Ureter (tissue), 1 donor: Measurements from ENCODE around the gene NDRG2. TPM values are rescaled to one million over a fixed set of nuclear protein-coding genes. Genes with fewer than 3 reads are reported as not detected.
A peak's percentile ranks its signal among the peaks of the same experiment; 100 is the strongest.
"Not testable (repeated sequence)": the region's sequence is repeated elsewhere in the genome, so short reads cannot be mapped to it uniquely, and the experiment has no call there.

Experiments
- DNase-seq: peaks from one replicate; pipeline ENCODE4 v3.0.0-alpha.2; 2020; ENCODE audit warnings: low spot score
- total RNA-seq: library from RNA; stranded (reverse); gene quantifications from one replicate; pipeline ENCODE4 v1.2.4, GENCODE V29; 2023
- donor health status: DM: yes; HTN: yes; CAD: no.

Gene NDRG2
- total RNA-seq, 1 donor from 2014 or later, result 188 TPM

DNA sequence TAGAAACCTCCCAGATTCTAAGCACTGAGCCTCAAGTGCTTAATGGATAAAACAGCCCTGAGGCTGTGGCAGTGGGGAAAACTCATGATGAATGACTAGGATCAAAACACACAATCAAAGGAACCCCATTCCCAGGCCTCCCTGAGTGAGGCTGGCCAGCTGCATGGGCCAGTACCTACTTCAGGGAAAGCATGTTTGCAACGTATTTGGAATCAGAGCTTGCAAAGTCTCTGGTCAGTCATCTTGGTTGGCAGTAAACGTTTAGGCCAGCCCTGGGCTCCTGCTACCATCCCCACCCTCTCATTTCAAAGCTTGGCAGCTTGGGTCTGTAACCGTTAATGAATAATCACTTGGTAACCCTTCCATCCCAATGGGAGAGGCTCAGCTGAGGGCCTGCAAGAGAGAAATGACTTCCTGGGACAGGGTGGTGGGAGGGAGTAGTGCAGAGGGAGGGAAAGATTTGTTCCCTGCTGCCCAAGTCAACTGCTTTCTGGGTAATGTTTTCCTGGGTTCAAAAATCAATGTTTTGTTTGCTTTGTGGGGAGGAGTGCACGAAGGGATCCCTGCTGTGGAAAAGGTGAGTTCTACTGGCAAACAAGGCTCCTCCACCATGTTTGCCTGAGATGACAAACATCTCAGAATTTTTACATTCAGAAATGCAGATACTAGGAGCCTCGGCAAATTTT, 30.7 kb upstream of the NDRG2 start:
- DNase-seq, result no peak

DNA sequence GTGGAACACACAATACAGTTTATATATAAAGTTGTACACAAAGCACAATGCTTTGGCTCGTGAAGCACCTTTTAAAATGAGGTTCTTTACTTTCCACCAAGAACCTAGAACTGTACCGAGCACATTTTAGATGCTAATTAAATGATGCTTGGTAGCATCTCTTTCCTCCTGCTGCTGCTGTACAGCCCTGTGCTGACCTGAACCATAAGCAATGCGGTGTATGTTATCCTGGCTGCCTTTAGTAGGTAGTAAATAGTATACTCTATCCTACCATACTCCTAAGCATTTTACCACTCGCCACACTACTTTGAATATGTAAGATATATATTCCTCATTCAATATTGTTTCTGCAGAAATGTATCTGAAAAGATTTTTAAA, 29.9 kb upstream of the NDRG2 start:
- DNase-seq, result no peak

DNA sequence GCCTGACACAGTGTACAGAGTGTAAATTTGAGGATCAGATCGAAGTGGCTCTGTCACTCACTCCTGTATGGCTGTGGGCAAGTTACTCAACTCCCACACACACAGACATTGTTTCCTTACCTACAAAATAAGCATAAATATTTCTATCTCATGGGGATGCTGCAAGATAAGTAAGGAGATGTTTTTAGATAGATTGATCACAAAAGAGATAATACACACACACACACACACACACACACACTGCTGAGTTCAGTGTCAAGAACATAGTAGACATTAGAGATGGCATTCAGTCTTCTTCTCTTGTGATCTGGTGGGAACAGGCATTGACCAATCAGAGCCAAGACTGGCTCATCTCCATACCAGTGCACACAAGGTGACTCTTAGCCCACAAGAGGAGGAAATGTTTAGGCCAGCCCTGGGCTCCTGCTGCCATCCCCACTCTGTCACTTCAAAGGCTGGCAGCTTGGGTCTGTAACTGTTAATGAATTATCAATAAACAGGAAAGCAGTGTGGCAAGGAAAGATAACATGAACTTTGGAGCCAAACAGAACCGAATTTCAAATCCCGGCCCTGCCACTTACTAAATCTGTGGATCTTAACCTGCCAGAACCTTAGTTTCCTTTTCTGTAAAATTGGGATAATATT, 29.4 kb upstream of the NDRG2 start:
- DNase-seq, result no peak

DNA sequence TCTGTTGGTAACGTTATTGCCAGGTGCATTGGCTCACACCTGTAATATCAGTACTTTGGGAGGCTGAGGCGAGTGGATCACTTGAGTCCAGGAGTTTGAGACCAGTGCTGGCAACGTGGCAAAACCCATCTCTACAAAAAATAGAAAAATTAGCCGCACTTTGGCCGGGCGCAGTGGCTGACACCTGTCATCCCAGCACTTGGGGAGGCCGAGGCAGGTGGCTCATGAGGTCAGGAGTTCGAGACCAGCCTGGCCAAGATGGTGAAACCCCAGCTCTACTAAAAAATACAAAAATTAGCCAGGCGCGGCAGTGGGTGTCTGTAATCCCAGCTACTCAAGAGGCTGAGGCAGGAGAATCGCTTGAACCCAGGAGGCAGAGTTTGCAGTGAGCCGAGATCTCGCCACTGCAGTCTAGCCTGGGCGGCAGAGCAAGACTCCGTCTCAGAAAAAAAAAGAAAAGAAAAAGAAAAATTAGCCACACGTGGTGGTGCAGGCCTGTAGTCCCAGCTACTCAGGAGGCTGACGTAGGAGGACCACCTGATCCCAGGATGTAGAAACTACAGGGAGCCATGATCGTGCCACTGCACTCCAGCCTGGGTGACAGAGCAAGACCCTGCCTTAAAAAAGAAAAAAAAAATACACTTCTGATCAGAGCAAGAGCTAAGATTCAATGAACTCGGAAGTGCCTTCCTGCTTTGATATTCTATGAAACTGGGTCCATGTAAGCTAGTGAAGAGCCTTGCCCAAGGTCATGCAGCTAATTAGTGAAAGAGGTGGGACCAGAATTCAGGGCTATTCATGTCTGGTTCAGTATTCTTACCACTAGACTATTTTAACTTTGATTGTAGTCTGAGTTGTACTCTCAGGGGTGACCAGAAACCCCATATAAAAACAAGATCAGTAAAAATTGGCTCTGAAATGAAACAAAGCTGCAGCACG, 28.6 kb upstream of the NDRG2 start:
- DNase-seq, result no peak

DNA sequence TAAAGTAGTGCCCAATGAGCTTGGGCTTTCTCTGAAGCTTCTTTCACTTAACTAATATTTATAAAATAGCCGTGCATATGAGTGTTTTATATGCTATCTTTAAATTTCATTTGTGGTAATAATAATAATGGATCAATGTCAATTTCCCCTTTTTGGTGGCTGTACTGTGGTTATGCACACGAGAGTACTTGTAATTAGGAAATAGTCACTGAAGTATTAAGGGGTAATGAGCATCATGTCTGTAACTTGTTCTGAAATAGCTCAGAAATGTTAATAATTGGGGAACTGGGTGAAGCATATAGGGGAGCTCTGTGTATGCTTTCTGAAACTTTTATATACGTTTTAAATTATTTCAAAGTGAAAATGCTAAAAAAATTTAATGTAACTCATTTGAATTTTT, 25.7 kb upstream of the NDRG2 start:
- DNase-seq, result no peak

DNA sequence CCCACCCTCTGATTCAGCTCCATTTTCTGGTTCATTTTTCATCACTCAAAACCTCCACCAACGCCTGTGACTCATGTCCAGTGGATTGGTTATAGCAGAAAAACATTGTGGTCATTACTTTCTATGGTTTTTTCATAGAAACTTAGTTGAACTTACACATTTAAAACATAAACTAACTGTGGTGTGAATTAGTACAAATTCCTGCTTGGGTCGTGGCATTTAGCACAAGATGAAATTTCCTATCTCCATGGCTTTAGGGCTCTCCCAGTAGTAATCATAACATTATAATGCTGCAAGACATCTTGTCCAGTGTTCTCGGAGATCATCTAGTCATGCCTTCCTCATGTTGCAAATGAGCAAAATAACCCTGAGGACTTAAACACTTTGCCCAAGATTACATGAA, 24.4 kb upstream of the NDRG2 start:
- no peak for DNase-seq

DNA sequence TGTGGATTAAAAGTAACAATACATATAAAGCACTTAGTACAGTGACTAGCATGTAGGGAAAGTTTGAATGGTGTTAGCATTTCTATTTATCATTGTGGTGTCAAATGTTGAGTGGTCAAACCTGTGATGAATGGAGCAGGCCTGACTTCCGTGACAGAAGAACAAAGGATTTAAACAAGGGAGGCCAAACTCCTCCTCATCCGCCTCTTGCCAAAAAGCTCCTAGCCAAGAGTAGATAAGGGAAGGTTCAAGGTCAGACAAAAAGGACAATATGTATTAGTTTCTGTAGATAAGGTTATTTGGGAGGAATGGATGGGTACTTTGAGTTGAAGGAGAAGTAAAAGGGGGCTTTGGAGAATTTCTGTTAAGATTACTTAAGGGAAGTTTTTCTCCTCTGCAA, 23.8 kb upstream of the NDRG2 start:
- DNase-seq, result no peak

DNA sequence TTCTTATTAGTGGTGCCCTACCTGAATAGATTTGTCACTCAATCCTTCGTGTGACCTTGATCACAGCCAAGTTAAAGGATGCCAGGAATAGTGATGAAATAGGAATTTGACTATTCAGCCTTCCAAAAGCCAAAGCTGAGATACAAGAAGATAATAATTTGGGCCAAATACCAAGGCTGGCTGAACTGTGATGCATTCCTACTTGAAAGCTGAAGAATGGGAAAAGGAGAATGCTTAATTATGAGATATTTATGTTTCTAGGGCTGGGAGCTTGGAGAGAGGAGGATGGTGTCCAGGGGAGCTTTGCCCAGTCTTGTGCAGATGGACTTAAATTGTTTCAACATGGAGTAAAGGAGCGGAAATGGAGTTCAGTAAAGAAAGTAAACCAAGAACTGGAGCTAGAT, 22.5 kb upstream of the NDRG2 start:
- DNase-seq, result no peak

DNA sequence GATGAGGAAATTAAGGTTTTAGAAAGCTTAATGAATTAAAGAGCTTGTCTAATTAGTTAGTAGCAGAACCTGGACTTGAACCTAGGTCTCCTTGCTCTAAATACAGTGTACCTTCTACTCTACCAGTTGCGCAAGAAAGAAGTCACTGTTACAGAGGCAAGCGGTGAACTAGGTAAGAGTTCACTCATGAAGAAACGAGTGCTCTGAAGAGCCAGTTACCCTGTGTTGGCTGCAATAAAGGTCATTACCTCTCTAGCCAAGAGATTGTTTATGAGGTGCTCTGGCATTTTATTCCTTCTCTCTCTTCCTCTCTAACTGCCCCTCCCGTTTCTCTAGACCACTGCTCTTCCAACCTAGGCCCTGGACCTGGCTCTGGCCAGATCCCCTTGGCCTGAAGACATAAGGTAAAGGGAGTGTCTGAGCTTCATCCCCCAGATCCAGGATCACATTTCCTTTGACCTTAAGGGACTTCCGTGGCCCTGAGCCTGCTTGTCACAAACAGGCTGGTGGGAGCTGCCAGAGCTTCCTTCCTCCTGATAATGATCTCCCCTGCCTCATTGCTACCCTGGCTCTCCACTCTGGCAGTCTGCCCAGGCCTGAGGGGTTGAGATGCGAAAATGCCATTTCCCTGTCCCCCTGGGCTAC, 19.2 kb upstream of the NDRG2 start:
- no peak for DNase-seq

DNA sequence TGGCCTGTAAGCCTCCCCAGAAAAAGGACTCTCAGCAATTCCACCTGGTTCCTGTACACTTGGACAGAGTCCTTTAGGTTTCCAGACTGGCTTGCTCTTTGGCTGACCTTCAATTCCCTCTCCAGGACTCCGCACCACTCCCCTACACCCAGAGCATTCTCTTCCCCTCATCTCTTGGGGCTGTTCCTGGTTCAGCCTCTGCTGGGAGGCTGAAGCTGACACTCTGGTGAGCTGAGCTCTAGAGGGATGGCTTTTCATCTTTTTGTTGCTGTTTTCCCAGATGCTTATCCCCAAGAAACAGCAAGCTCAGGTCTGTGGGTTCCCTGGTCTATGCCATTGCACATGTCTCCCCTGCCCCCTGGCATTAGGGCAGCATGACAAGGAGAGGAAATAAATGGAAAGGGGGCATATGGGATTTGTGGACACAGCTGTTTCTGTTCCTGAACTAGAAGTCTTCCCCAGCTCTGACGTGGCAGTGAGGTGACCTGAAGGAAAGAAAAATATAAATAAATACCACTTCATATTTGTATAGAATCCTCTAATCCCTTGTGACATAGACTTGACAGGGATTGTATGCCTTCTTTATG, 18.6 kb upstream of the NDRG2 start:
- DNase-seq, result no peak

DNA sequence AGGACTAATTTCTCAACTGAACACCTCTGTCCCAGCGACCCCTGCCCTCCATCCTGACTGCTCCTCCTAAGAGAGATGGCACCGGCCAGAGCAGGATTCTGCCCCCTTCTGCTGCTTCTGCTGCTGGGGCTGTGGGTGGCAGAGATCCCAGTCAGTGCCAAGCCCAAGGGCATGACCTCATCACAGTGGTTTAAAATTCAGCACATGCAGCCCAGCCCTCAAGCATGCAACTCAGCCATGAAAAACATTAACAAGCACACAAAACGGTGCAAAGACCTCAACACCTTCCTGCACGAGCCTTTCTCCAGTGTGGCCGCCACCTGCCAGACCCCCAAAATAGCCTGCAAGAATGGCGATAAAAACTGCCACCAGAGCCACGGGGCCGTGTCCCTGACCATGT, 18.1 kb upstream of the NDRG2 start:
- DNase-seq, result no peak

DNA sequence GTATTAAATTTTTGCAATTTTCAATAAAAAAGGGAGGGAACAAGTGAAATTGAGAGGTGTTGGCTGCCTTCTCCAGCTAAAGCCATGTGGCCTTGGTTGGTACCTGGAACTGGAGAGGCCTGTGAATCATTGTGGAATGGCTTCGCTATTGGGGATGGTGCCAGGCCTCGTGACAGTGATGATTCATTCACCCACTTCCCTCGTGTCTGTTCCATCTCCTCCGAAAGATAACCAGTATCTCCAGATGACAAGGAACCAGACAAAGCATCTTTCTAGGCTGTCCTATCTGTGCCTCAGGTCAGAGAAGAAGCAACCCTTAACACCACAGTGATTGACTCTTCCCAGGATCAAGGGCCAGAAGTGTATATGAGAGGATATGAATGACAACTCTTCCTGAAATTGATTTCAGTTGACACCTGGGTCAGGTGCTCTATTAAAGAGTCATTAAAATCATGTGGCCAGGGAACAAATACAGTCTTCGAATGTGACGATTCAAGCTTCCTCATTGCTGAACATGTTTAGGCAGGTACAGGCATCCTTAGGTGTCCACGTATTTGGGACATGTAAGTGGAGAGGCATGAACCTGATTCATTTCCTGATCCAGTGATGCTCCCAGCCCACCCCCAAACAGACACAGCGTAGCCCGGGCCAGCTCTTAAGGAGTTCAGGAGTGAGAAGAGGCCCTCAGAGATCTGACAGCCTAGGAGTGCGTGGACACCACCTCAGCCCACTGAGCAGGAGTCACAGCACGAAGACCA, 17.0 kb upstream of the NDRG2 start, which contains the start of gene RNASE7:
TSS of gene RNASE7 (plus strand) at position 687 of the 758 bp plus-strand sequence. CDS start 631 bp downstream, outside the sequence.
- DNase-seq, result no peak

DNA sequence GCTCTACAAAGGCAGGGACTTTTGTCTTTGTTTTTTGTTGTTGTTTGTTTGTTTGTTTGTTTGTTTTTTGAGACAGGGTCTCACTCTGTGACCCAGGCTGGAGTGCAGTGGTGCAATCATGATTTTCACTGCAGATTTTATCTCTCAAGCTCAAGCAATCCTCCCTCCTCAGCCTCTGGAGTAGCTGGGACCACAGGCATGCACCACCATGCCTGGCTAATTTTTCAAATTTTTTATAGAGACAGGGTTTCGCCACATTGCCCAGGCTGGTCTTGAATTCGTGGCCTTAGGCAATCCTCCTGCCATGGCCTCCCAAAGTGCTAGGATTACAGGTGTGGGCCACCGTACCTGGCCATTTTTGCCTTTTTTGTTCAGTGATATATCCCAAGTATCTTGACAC, 16.1 kb upstream of the NDRG2 start:
- not testable (repeated sequence) for DNase-seq

DNA sequence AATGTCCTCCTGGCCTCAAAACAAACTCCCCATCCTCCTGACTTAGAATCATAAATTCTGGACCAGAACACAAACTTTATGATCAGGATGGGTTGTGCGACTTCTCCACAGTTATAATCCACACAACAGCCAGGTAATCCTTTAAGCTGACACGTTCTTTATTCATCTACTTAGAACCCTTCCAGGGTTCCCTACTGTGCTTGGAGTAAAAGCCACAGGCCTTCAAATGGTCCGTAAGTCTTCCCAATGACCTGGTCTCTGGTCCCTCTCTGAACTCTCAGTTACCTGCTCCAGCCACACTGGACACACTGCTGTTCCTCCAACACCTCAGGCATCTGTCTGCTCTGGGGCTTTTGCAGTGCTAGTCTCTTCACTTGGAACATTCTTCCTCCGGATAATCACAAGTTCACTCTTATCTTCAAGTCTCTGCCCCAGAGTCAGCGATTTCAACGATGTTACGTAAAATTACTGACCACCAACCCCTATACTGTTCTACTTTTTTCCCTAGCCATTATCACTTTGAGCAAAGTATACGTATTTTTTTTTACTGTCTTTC, 15.6 kb upstream of the NDRG2 start:
- DNase-seq, result no peak

DNA sequence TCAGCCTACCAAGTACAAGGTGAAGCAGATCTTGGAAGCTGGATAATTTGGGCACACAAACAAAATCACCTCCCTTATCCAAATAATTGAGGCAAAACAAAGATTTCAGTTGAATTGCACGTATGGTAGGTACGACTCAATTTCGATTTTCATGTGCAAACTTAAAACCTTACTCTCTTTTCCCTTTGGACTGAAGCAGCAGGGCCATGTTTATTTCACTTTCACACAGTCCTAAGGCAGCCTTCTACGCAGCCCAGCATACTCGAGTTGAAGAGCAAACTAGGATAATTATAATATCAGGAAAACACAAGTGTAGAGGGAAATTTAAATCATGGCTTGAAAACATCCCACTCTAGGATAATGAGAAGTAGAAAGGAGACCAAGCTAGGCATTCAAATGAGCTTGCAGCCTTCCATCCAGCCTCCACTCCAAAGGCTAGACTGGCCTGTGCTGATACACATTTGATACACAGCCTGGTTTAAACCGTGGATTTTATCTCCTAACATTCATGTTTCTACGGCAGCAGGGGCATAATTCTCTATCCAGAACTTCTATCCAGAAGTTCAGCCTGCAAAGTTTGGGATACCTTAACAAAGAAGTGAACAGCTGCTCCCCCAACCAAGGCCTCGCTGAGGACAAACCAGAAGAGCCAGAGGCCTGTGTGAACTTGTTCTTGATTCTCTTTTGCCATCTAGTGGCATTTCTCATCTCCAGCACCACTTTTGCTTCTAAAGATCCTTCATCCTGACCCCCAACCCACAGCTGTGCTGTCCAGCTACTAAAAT, 14.9 kb upstream of the NDRG2 start:
- DNase-seq, result peak; percentile 66

DNA sequence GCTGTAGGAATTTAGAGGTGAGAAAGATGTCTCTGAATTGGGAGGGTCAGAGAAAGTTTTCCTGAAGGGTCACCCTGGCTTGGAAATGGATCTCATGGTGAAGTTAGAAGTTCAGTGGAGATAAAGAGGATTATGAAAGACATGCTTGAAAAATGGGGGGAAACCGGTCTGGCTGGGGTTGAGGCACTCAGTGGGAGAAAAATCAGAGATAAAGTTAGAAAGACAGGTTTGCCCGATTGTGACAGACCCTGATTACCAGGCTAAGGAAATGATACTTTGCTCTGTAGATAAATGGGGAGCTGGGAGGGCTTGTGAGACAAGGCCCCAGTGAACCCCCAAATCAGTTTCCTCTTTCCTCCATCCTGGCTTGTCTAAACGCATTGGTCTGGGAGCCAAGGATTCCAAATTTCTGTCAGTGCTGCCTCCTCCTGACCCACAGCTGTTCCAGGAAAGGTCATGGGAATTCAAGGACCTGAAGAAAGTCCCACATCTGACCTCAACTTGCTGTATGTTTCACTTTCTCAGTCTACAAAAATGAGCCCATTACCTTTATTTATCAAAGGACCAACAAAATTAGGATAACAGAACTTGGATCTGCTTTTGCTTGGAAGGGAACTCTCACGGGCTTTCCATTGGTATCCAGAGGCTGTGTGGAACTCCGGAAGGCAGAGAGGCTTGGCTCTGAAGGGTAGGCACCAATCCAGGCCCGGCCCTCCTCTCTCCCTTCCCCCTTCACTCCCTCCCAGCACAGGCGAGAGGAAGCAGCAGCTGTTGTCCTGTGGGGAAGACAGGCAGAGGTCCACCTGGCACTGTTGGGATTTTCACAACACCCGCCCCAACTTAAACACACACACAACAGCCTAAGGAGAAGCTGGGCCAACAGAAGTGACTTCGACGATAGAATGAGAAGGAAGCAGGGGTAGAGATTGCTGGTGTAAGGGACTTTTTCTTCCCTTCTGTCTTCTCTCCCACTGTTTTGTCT, 13.9 kb upstream of the NDRG2 start:
- peak; percentile 79 for DNase-seq

DNA sequence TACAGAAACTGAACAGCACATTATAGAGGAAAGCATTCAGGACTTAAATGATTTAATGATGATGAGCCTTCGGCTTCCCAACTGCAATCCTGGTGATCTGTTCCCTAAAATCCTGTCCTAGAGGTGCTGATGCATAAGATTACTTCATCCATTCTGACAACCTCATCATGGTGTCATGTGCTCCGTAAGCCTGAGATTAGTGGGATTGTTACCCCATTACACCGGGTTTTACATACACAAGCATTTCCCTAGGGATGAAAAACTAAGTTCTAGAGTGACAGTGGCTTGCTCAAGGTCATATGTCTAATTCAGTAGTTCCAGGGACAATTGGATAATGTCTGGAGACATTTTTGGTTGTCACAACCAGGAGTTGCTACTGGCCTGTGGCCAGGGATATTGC, 12.3 kb upstream of the NDRG2 start:
- DNase-seq, result no peak

DNA sequence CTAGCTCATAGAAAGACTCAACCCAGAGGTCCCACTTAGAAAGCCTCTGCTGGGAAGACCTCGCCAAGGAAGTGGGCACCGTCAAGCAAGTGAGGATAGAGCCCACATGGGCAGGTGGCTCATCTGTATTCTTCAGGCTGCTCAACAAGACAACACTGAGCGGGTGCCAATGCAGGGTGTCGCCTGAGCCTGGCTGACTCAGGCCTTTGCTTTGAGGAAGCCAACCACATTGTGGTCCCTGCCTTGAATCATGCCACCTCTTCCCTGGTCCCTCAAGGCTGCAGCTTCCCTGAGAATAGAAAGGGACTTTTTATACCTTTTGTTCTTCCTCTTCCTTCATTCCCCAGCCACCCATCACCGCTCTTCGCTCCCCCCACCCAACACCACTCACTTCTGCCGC, 11.9 kb upstream of the NDRG2 start:
- DNase-seq, result no peak

DNA sequence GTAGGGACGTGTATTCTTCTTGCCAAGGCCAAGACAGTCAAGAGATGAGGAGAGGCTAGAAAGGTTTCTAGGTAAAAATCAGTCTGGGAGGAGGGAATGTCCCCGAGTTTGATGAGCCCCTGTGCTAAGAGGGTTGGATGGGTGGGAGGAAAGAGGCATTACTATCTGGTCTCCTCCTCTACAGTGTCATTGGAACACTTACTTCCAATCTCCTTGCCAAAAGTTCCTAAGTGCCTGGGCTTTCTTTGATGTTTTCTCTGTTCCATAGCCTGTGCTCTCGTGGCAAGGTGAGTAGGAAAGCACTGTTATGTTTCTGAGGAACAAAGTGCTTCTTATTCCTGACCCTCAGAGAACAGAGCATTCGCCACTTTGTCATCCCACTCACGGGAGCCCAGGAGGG, 9.8 kb upstream of the NDRG2 start, which contains the start of gene RNASE13:
TSS of gene RNASE13 (minus strand) at position 101 of the 400 bp plus-strand sequence. CDS start 519 bp downstream, outside the sequence.
- DNase-seq, result no peak
